Astrocyte (in vitro differentiated cells and primary cell): Measurements from ENCODE around the gene GPRC5B. TPM values are rescaled to one million over a fixed set of nuclear protein-coding genes. Genes with fewer than 3 reads are reported as not detected.

Experiments
- DNase-seq: peaks from one replicate; pipeline ENCODE4 v3.0.0-alpha.2; 2010; ENCODE audit warnings: low read depth
- FAIRE-seq: peaks from 2 replicates; lab custom pipeline; 2011; peaks lifted over from hg19 to GRCh38; lab: Jason Lieb, UNC
- H2AFZ ChIP-seq: 2 replicates; pipeline ENCODE4 v1.6.0; 2012; ENCODE audit warnings: low read depth, low read length, inconsistent platforms
- H3K27ac ChIP-seq: 2 replicates; pipeline ENCODE4 v1.5.1; 2011; ENCODE audit warnings: low read depth, low read length, inconsistent platforms
- H3K27me3 ChIP-seq: 2 replicates; pipeline ENCODE4 v1.6.0; 2011; ENCODE audit warnings: low read length, inconsistent platforms; ENCODE audit not compliant: insufficient read depth
- H3K36me3 ChIP-seq: 2 replicates; pipeline ENCODE4 v1.5.1; 2011; ENCODE audit warnings: low read length, inconsistent platforms; ENCODE audit not compliant: insufficient read depth
- H3K4me1 ChIP-seq: 2 replicates; pipeline ENCODE4 v1.5.1; 2011; ENCODE audit warnings: low read length, inconsistent platforms; ENCODE audit not compliant: insufficient read depth
- H3K4me2 ChIP-seq: 2 replicates; pipeline ENCODE4 v1.6.0; 2012; ENCODE audit warnings: low read length, inconsistent platforms
- H3K4me3 ChIP-seq: 2 replicates; pipeline ENCODE4 v1.5.1; 2011; ENCODE audit warnings: low read depth, mild to moderate bottlenecking, low read length, inconsistent platforms; ENCODE audit not compliant: insufficient read depth
- H3K79me2 ChIP-seq: 2 replicates; pipeline ENCODE4 v1.6.0; 2012; ENCODE audit warnings: mild to moderate bottlenecking, low read length, inconsistent platforms; ENCODE audit not compliant: insufficient read depth
- H3K9ac ChIP-seq: 2 replicates; pipeline ENCODE4 v1.6.0; 2012; ENCODE audit warnings: mild to moderate bottlenecking, low read length, inconsistent platforms
- H3K9me3 ChIP-seq: 2 replicates; pipeline ENCODE4 v1.5.1; 2012; ENCODE audit warnings: low read depth, mild to moderate bottlenecking, low read length, inconsistent platforms; ENCODE audit not compliant: insufficient read depth
- H4K20me1 ChIP-seq: 2 replicates; pipeline ENCODE4 v1.6.0; 2012; ENCODE audit warnings: low read length, inconsistent platforms; ENCODE audit not compliant: insufficient read depth
- H3K27ac Mint-ChIP-seq: one replicate; pipeline ENCODE4 v1.8.0; 2021; ENCODE audit warnings: mild to moderate bottlenecking, mixed read lengths; ENCODE audit not compliant: unreplicated experiment
- H3K27me3 Mint-ChIP-seq: one replicate; pipeline ENCODE4 v1.8.0; 2021; ENCODE audit warnings: low read depth, mixed read lengths; ENCODE audit not compliant: unreplicated experiment
- H3K36me3 Mint-ChIP-seq: one replicate; pipeline ENCODE4 v1.8.0; 2021; ENCODE audit warnings: low read depth, mixed read lengths; ENCODE audit not compliant: unreplicated experiment
- H3K4me1 Mint-ChIP-seq: one replicate; pipeline ENCODE4 v1.8.0; 2021; ENCODE audit warnings: low read depth, mixed read lengths; ENCODE audit not compliant: unreplicated experiment
- H3K4me3 Mint-ChIP-seq: one replicate; pipeline ENCODE4 v1.8.0; 2021; ENCODE audit warnings: mild to moderate bottlenecking, moderate library complexity, mixed read lengths; ENCODE audit not compliant: unreplicated experiment
- H3K9me3 Mint-ChIP-seq: one replicate; pipeline ENCODE4 v1.8.0; 2021; ENCODE audit warnings: mild to moderate bottlenecking, mixed read lengths; ENCODE audit not compliant: unreplicated experiment
- EZH2 ChIP-seq: IDR thresholded peaks from 2 replicates; pipeline ENCODE4 v1.6.1; 2012; ENCODE audit warnings: mild to moderate bottlenecking, low read length, inconsistent platforms; ENCODE audit not compliant: insufficient read depth
- total RNA-seq: library from RNA; stranded (reverse); gene quantifications from 2 replicates; pipeline ENCODE4 v1.2.1, GENCODE V29; 2021
- TF ChIP-seq, protein P1 (sequence below): IDR thresholded peaks from 2 replicates; pipeline ENCODE4 v1.5.1; 2011; ENCODE audit warnings: low read depth, mild to moderate bottlenecking, inconsistent platforms, low read length, moderate library complexity; ENCODE audit not compliant: insufficient read depth

Gene GPRC5B
- total RNA-seq, 1 donor from 2014 or later, result 9.3 TPM

GRCh38 chr16:19875900-19876299 lies 8.7 kb downstream of the GPRC5B start:
- H3K4me3 ChIP-seq, result no peak overlapping the region
- no peaks in the 10 kb centered on the region for H3K9me3 ChIP-seq
- H3K27ac Mint-ChIP-seq, result no peak overlapping the region
- FAIRE-seq, result no peak
- peaks cover 7% of the 10 kb centered on the region for H3K4me1 Mint-ChIP-seq
- peaks cover 6% of the 10 kb centered on the region for H3K36me3 Mint-ChIP-seq
- no peak for TF ChIP-seq EZH2
- TF ChIP-seq, protein P1, sequence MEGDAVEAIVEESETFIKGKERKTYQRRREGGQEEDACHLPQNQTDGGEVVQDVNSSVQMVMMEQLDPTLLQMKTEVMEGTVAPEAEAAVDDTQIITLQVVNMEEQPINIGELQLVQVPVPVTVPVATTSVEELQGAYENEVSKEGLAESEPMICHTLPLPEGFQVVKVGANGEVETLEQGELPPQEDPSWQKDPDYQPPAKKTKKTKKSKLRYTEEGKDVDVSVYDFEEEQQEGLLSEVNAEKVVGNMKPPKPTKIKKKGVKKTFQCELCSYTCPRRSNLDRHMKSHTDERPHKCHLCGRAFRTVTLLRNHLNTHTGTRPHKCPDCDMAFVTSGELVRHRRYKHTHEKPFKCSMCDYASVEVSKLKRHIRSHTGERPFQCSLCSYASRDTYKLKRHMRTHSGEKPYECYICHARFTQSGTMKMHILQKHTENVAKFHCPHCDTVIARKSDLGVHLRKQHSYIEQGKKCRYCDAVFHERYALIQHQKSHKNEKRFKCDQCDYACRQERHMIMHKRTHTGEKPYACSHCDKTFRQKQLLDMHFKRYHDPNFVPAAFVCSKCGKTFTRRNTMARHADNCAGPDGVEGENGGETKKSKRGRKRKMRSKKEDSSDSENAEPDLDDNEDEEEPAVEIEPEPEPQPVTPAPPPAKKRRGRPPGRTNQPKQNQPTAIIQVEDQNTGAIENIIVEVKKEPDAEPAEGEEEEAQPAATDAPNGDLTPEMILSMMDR, result no peak
- H3K27ac ChIP-seq, result no peak overlapping the region
- H3K79me2 ChIP-seq, result peaks cover 5% of the 10 kb centered on the region
- no peak for DNase-seq
- no peak overlapping the region for H3K4me3 Mint-ChIP-seq
- no peaks in the 10 kb centered on the region for H3K36me3 ChIP-seq
- H3K4me2 ChIP-seq, result no peak overlapping the region
- H4K20me1 ChIP-seq, result peaks cover 2% of the 10 kb centered on the region
- no peak overlapping the region for H2AFZ ChIP-seq
- no peak overlapping the region for H3K9ac ChIP-seq
- H3K27me3 ChIP-seq, result no peaks in the 10 kb centered on the region
- peaks cover 3% of the 10 kb centered on the region for H3K4me1 ChIP-seq
- peaks cover 3% of the 10 kb centered on the region for H3K9me3 Mint-ChIP-seq
- H3K27me3 Mint-ChIP-seq, result peaks cover 2% of the 10 kb centered on the region

DNA sequence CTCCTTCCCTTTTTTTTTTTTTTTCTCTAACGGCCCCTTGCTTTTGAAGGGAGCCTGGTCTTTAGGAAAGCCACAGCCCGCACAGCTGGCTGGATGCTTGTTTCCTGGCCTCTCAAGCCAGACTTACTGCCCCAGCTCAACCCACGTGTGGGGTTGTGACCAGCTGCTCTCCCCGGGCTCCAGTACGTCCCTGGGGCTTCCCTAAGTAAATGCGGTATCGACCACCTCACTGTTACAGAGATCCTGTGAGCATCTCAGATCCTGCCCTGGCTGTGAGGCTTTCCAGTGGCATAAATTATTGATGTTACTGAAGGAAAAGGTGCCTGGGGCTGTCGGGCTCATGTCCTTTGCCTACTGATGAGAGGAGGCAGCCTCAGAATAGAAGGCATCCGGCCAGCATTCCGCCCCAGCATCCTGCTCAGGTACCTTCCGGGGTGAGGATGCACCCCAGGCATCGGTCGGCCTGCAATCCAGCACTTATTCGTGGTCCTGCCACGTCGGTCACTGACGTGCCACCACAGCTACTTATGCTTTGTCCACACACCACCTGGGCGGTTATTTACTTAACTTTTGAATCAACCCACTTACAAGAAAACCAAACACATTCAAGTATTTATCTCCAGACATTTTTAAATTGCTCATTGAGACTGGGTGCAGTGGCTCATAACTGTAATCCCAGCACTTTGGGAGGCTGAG lies 9.6 kb downstream of the GPRC5B start:
- FAIRE-seq (no peak), DNase-seq (no peak)
- peaks cover 7% of the 10 kb centered on the region for H3K4me1 Mint-ChIP-seq
- TF ChIP-seq EZH2, result no peak
- TF ChIP-seq, protein P1, result no peak
- Histone ChIP-seq H3K4me2 (no peak overlapping the region), H4K20me1 (no peaks in the 10 kb centered on the region), H3K9me3 (no peaks in the 10 kb centered on the region), H2AFZ (no peak overlapping the region), H3K27me3 (no peaks in the 10 kb centered on the region), H3K4me3 (no peak overlapping the region), H3K27ac (no peak overlapping the region), H3K36me3 (no peaks in the 10 kb centered on the region), H3K4me1 (peaks cover 3% of the 10 kb centered on the region), H3K79me2 (no peaks in the 10 kb centered on the region), H3K9ac (no peak overlapping the region)
- no peak overlapping the region for H3K4me3 Mint-ChIP-seq
- peaks cover 3% of the 10 kb centered on the region for H3K9me3 Mint-ChIP-seq
- peaks cover 2% of the 10 kb centered on the region for H3K27me3 Mint-ChIP-seq
- no peak overlapping the region for H3K27ac Mint-ChIP-seq
- H3K36me3 Mint-ChIP-seq, result peaks cover 9% of the 10 kb centered on the region

DNA sequence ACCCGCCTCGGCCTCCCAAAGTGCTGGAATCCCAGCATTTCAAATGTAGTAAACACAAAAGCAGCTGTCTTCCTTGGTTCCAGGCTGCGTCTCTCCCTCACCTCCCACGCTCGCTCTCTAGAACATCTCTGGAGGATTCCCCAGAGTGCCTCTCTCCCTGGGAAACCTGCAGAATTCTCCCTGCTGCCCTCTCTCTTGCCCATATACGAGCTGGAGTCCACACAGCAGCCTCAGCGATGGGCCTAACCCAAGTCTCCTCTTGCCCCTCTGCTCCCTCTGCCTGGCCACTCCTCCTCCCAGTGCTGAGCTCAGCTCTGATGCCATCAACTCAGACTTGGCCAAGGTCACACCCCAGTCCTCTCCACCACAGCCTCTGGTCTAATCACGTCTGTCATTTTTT lies 10.6 kb downstream of the GPRC5B start:
- no peaks in the 10 kb centered on the region for H3K36me3 ChIP-seq
- DNase-seq, result no peak
- H3K27me3 ChIP-seq, result no peaks in the 10 kb centered on the region
- H3K36me3 Mint-ChIP-seq, result peaks cover 9% of the 10 kb centered on the region
- no peak overlapping the region for H3K4me3 Mint-ChIP-seq
- no peak overlapping the region for H3K27ac ChIP-seq
- H3K27me3 Mint-ChIP-seq, result peaks cover 2% of the 10 kb centered on the region
- no peaks in the 10 kb centered on the region for H4K20me1 ChIP-seq
- H3K9me3 Mint-ChIP-seq, result peaks cover 3% of the 10 kb centered on the region
- H3K4me1 ChIP-seq, result peaks cover 2% of the 10 kb centered on the region
- no peak overlapping the region for H3K4me2 ChIP-seq
- H3K27ac Mint-ChIP-seq, result no peak overlapping the region
- no peak overlapping the region for H2AFZ ChIP-seq
- FAIRE-seq, result no peak
- H3K9me3 ChIP-seq, result no peaks in the 10 kb centered on the region
- H3K4me1 Mint-ChIP-seq, result peaks cover under 1% of the 10 kb centered on the region
- TF ChIP-seq EZH2, result no peak
- no peaks in the 10 kb centered on the region for H3K79me2 ChIP-seq
- H3K9ac ChIP-seq, result no peak overlapping the region
- no peak overlapping the region for H3K4me3 ChIP-seq
